Activated naive CD4-positive, alpha-beta T cell treated with anti-CD3 and anti-CD28 coated beads, Interleukin-2, amount 50 U/mL, for 24 hours (primary cell): Measurements from ENCODE around the gene ARHGEF16.

Experiments
- H3K27ac Mint-ChIP-seq: one replicate; pipeline ENCODE4 v1.8.0; 2021; ENCODE audit warnings: mild to moderate bottlenecking, mixed read lengths
- H3K27me3 Mint-ChIP-seq: one replicate; pipeline ENCODE4 v1.8.0; 2021; ENCODE audit warnings: mixed read lengths
- H3K36me3 Mint-ChIP-seq: one replicate; pipeline ENCODE4 v1.8.0; 2021; ENCODE audit warnings: mixed read lengths
- H3K4me1 Mint-ChIP-seq: one replicate; pipeline ENCODE4 v1.8.0; 2021; ENCODE audit warnings: mixed read lengths
- H3K4me3 Mint-ChIP-seq: one replicate; pipeline ENCODE4 v1.8.0; 2021; ENCODE audit warnings: mild to moderate bottlenecking, mixed read lengths
- H3K9me3 Mint-ChIP-seq: one replicate; pipeline ENCODE4 v1.8.0; 2021; ENCODE audit warnings: mixed read lengths

Gene ARHGEF16

GRCh38 chr1:3441880-3442279, 12.6 kb upstream of the ARHGEF16 start:
- H3K4me1 Mint-ChIP-seq = no peaks in the 10 kb centered on the region
- H3K4me3 Mint-ChIP-seq = no peak overlapping the region
- peaks cover 2% of the 10 kb centered on the region for H3K36me3 Mint-ChIP-seq
- H3K9me3 Mint-ChIP-seq = no peaks in the 10 kb centered on the region
- no peak overlapping the region for H3K27ac Mint-ChIP-seq
- no peaks in the 10 kb centered on the region for H3K27me3 Mint-ChIP-seq

DNA sequence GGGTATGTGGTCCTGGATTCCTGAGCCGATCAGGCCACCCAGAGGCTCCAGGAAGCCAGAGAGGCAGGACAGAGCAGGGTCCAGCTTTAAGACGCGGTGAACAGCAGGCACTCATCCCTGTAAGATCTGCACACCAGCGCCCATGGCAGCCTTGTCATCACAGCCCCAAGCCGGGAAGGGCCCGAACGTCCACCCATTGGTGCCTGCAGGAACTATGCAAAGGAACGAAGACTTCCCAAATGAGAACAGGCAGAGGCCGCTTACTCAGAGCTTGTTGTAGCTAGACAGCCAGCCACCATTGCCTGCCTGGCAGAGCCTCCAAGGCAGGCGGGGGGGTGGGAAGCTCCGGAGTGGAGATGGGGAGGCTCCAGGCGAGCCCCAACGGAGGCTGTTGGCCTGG, 12.1 kb upstream of the ARHGEF16 start:
- no peaks in the 10 kb centered on the region for H3K9me3 Mint-ChIP-seq
- H3K4me3 Mint-ChIP-seq = no peak overlapping the region
- H3K4me1 Mint-ChIP-seq = no peaks in the 10 kb centered on the region
- no peak overlapping the region for H3K27ac Mint-ChIP-seq
- H3K27me3 Mint-ChIP-seq = no peaks in the 10 kb centered on the region
- peaks cover 4% of the 10 kb centered on the region for H3K36me3 Mint-ChIP-seq

DNA sequence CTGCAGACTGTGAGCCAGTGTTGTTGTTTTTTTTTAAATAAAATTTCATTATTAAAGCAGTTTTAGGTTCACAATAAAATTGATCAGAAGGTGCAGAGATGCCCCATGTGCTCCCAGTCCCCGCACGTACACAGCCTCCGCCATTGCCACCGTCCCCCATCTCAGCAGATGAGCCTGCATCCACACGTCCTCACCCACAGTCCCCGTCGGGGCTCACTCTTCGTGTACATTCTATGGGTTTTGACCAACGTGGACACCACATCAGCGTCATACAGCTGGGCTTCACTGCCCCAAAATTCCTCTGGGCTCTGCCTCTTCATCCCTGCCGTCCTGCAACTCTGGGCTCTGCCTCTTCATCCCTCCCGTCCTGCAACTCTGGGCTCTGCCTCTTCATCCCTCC, 11.6 kb upstream of the ARHGEF16 start:
- no peaks in the 10 kb centered on the region for H3K4me1 Mint-ChIP-seq
- H3K9me3 Mint-ChIP-seq = no peaks in the 10 kb centered on the region
- no peaks in the 10 kb centered on the region for H3K27me3 Mint-ChIP-seq
- H3K36me3 Mint-ChIP-seq = peaks cover 4% of the 10 kb centered on the region
- H3K4me3 Mint-ChIP-seq = no peak overlapping the region
- no peak overlapping the region for H3K27ac Mint-ChIP-seq

DNA sequence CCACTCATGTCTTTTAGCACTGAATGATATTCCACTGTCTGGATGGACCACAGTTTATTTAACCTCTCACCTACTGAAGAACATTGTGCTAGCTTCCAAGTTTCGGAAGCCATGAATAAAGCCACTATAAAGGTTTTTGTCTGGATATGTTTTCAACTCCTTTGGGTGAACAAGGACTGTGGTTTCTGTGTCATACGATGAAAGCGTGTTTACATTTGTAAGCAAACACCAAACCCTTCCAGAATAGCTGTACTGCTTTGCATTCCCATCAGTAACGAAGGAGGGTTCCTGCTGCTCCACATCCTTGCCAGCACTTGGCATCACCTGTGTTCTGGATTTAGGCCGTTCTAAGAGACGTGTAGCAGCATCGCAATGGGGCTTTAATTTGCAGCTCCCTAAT, 10.7 kb upstream of the ARHGEF16 start:
- H3K27ac Mint-ChIP-seq = no peak overlapping the region

DNA sequence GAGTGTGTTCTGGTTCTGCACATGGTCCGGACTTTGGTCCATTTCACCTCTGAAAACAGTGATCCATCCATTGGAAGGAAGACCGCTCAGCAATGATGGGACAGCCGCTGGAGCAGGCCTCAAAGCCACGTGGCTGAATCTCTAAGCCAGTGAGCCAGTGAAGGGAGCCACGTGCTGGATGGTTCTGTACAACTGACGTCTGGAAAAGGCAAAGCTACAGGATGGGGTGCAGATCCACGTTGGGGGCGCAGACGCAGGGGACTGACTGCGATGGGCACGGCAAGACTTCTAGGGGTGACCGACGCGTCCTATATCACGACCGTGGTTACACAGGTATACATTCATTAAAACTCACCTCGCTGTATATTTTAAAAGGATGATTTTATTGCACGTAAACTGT, 10.2 kb upstream of the ARHGEF16 start:
- H3K9me3 Mint-ChIP-seq = no peaks in the 10 kb centered on the region
- H3K4me3 Mint-ChIP-seq = no peak overlapping the region
- H3K4me1 Mint-ChIP-seq = no peaks in the 10 kb centered on the region
- no peaks in the 10 kb centered on the region for H3K27me3 Mint-ChIP-seq
- H3K36me3 Mint-ChIP-seq = peaks cover 4% of the 10 kb centered on the region
- H3K27ac Mint-ChIP-seq = no peak overlapping the region

More for the DNA sequence above, 10.7 kb upstream of the ARHGEF16 start:
- no peak overlapping the region for H3K4me3 Mint-ChIP-seq
- no peaks in the 10 kb centered on the region for H3K27me3 Mint-ChIP-seq
- H3K9me3 Mint-ChIP-seq = no peaks in the 10 kb centered on the region
- H3K36me3 Mint-ChIP-seq = peaks cover 4% of the 10 kb centered on the region
- no peaks in the 10 kb centered on the region for H3K4me1 Mint-ChIP-seq

- H3K36me3 Mint-ChIP-seq = peaks cover 4% of the 10 kb centered on the region
- H3K4me1 Mint-ChIP-seq = no peaks in the 10 kb centered on the region
- no peak overlapping the region for H3K27ac Mint-ChIP-seq
- H3K9me3 Mint-ChIP-seq = no peaks in the 10 kb centered on the region
- no peak overlapping the region for H3K4me3 Mint-ChIP-seq
- H3K27me3 Mint-ChIP-seq = no peaks in the 10 kb centered on the region
These were observed 9.7 kb upstream of the ARHGEF16 start for GRCh38 chr1:3444736-3445135.

DNA sequence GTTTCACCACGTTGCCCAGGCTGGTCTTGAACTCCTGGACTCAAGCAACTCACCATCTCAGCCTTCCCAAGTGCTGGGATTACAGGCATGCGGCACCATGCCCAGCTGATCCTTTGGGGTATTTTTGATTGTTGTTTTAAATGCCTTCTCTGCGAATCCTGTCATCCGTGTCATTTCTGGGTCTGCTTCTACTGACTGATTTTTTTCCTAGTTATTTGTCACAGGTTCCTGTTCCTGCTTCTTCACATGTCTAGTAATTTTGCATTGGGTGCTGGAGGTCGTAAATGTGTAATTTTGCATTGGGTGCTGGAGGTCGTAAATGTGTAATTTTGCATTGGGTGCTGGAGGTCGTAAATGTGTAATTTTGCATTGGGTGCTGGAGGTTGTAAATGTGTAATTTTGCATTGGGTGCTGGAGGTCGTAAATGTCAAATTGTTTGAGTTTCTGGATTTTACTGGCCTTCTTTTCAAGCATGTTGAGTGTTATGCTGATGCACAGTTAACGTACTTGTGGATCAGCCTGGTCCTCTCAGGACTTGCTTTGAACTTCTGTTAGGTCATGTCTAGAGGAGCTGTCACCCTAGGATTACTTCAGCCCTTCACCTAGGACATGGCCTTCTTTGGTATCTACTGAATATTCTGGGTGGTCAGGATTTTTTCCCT, 4.1 kb upstream of the ARHGEF16 start:
- Mint-ChIP-seq H3K27me3 (peaks cover 1% of the 10 kb centered on the region), H3K27ac (no peak overlapping the region), H3K4me1 (no peaks in the 10 kb centered on the region), H3K9me3 (no peaks in the 10 kb centered on the region), H3K4me3 (no peak overlapping the region), H3K36me3 (peaks cover 4% of the 10 kb centered on the region)

DNA sequence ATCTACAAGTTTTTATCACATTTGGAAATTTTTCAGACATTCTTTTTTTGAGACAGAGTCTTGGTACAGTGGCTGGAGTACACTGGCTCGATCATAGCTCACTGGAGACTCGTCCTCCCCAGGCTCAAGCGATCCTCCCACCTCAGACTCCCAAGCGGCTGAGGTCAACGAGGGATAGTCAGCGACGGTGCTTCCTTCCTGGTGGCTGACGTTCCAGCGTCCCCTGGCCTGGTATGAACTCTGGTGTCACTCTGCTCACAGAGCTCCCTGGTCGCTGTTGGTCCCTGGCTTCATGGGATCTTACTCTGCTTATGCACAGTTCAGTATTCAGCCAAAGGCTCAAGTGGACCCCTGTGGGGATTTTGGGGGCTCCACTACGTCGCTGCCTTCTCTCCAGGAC, 3.5 kb upstream of the ARHGEF16 start:
- no peaks in the 10 kb centered on the region for H3K9me3 Mint-ChIP-seq
- no peaks in the 10 kb centered on the region for H3K4me1 Mint-ChIP-seq
- H3K36me3 Mint-ChIP-seq = peaks cover 4% of the 10 kb centered on the region
- no peak overlapping the region for H3K4me3 Mint-ChIP-seq
- H3K27me3 Mint-ChIP-seq = peaks cover 1% of the 10 kb centered on the region
- H3K27ac Mint-ChIP-seq = no peak overlapping the region

DNA sequence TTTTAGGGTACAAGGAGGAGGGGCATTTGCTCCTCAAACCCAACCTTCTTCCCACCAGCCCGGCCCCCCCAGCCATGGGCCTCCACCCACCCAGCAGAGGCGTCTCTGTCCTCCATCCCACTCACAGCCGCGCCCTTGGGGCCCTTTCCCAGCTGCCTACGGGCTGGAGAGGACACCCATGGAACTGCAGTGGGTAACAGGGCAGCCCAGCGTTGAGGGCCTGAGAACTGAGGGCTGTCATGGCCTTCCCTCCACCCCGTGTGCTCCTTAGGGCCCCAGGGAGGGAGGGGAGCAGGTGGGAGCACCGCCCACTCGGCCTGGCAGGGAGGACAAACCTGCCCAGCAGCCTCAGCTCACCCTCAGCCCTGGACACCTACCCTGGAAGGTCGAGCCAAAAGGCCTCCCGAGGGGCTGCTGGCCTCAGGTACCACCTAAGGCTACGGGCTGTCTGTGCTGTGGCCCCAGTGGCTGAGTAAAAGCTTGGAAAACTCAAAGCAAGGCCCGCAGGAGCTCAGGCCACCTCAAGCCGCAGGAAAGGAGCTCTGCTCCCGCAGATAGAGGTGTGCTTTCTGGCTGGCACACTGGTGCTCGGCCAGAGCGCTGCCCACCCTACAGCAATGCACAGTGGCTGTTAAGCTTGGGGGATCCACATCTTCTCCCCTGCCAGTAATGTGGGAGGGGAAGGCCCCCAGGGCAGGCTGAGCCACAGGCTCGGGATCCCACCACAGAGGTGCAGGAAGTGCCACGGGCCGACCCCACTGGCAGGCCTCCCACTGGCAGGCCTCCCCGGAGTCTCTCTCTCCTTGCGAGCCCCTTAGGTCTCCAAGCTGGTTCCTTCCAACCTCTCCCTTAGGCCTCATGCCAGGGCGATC, 2.2 kb upstream of the ARHGEF16 start:
- H3K27me3 Mint-ChIP-seq = peaks cover 1% of the 10 kb centered on the region
- H3K36me3 Mint-ChIP-seq = no peaks in the 10 kb centered on the region
- no peaks in the 10 kb centered on the region for H3K4me1 Mint-ChIP-seq
- H3K27ac Mint-ChIP-seq = no peak overlapping the region
- H3K4me3 Mint-ChIP-seq = no peak overlapping the region
- H3K9me3 Mint-ChIP-seq = no peaks in the 10 kb centered on the region

GRCh38 chr1:3452866-3453175, 1.6 kb upstream of the ARHGEF16 start:
- no peak overlapping the region for H3K4me3 Mint-ChIP-seq
- no peak overlapping the region for H3K27ac Mint-ChIP-seq
- no peaks in the 10 kb centered on the region for H3K36me3 Mint-ChIP-seq
- no peaks in the 10 kb centered on the region for H3K4me1 Mint-ChIP-seq
- peaks cover 1% of the 10 kb centered on the region for H3K27me3 Mint-ChIP-seq
- H3K9me3 Mint-ChIP-seq = no peaks in the 10 kb centered on the region

DNA sequence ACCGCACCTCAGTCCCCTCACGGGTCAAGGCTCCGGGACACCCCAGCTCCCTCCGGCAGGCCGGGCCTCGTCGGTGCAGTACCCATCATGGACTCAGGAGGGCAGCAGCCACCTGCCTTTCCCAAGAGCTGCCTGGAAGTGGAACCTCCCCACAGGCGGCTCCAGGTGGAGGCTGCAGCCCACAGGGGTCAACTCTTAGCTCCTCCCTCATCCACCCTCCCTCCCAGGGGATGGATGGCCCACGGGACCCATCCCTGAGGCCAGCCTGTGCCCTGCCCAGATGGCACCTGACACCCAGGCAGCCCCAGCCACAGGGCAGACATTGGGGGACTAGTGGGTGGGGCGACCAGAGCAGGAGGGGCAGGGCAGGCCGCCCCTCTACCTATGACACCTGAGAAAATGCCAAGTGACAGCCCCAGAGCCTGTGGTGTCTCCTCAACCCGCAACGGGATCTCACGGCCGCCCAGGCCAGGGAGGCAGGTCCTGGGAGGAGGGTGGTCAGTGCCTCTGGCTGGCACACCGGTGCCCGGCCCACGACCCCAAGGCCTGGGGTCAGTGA, 1.2 kb upstream of the ARHGEF16 start:
- H3K9me3 Mint-ChIP-seq = no peaks in the 10 kb centered on the region
- H3K36me3 Mint-ChIP-seq = no peaks in the 10 kb centered on the region
- H3K4me1 Mint-ChIP-seq = no peaks in the 10 kb centered on the region
- H3K27me3 Mint-ChIP-seq = peaks cover 1% of the 10 kb centered on the region
- peak overlapping the region; percentile 44 for H3K4me3 Mint-ChIP-seq
- H3K27ac Mint-ChIP-seq = no peak overlapping the region

DNA sequence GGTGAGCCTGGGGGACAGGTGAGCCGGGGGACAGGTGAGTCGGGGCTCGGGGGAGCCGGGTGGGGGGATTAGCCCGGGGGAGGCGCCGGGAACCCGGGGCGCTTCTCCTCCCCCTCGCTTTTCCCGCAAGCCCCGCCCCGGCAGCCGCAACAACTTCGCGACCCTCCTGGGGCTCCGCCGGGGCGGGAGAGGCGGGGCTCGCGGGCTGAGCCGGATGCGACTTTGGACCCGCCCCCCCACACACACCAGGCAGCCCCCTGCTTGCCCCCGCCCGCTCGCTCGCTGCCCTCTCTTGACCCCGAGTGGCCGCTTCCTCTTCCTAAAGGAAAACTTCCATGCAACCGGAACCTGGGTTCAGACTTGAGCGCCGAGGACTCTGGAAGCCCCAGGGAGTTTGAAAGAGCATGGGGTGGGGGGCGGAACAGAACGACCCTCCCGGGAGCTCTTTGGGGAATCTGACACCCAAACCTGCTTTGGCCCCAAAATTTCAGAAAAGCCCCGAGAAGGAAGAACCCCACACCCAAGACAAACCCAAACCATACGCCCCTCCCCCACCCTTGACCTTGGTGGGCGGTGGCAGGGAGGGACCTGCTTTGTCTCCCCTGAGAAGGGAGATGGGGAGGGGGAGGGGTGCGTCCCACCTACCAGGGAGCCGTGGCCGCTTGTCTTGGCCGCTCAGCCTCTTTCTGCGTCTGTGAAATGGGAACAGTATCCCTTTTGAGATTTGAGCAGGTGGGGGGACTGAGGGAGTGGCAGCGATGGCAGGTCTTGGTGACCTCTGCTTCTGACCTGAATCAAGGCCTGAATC, 550 bp downstream of the ARHGEF16 start:
- no peaks in the 10 kb centered on the region for H3K4me1 Mint-ChIP-seq
- H3K27ac Mint-ChIP-seq = no peak overlapping the region
- peak overlapping the region; percentile 30 for H3K4me3 Mint-ChIP-seq
- no peaks in the 10 kb centered on the region for H3K36me3 Mint-ChIP-seq
- peaks cover 1% of the 10 kb centered on the region for H3K27me3 Mint-ChIP-seq
- no peaks in the 10 kb centered on the region for H3K9me3 Mint-ChIP-seq

DNA sequence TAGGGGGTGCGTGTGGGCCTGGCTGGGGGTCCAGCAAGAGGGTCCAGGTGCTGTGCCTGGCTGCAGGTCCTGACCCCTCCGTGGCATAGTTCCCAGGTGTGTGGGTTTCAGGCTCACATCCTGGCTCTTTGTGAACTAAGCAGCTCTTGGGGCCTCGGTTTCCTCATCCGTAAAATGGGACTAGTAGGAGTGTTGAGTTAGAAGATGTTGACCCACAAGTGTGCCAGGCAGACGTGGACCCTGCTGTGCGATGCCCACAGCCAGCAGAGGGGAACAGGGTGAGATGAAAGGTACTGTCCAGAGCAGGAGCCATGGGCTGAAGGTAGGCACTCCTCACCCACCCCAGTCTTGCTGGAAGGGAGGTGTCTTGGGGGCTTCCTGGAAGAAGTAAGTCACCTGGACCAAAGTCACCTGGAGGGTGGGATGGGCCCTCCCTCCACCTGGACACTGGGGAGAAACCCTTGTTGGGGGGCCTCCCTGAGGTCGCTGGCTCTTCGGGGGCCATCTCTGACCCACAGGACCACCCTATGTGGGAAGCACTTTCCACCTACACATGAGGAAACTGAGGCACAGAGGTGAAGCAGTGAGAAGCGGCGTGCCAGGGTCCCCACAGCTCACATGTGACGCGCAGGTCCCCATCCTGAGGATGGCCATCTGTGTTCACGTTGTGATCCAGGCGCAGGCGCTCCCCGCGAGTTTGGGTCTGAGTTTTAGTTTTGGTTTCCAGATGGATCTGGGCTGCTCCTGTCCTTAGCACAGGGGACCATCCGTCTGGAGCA, 1.4 kb downstream of the ARHGEF16 start:
- Mint-ChIP-seq H3K4me3 (no peak overlapping the region), H3K9me3 (no peaks in the 10 kb centered on the region), H3K27me3 (peaks cover 1% of the 10 kb centered on the region), H3K4me1 (no peaks in the 10 kb centered on the region), H3K27ac (no peak overlapping the region), H3K36me3 (no peaks in the 10 kb centered on the region)

GRCh38 chr1:3456449-3456963, 2.0 kb downstream of the ARHGEF16 start:
- no peak overlapping the region for H3K4me3 Mint-ChIP-seq
- H3K4me1 Mint-ChIP-seq = no peaks in the 10 kb centered on the region
- no peak overlapping the region for H3K27ac Mint-ChIP-seq
- no peaks in the 10 kb centered on the region for H3K36me3 Mint-ChIP-seq
- no peaks in the 10 kb centered on the region for H3K9me3 Mint-ChIP-seq
- H3K27me3 Mint-ChIP-seq = no peaks in the 10 kb centered on the region
